HepG2 (cell line): ENCODE data around the gene CLEC16A. TPM values are rescaled to one million over a fixed set of nuclear protein-coding genes. Genes with fewer than 3 reads are reported as not detected.

Source experiments
- EED ChIP-seq: sonication (generic); formaldehyde crosslinking; IDR thresholded peaks from 2 replicates; pipeline ENCODE4 v1.5.0; 2020; ENCODE audit warnings: mild to moderate bottlenecking, missing genetic modification reagents
- HDAC1 ChIP-seq: sonication (generic); formaldehyde crosslinking; IDR thresholded peaks from 2 replicates; pipeline ENCODE4 v1.5.1; 2020; ENCODE audit warnings: mild to moderate bottlenecking, missing genetic modification reagents
- KLF13 ChIP-seq: sonication (generic); formaldehyde crosslinking; IDR thresholded peaks from 2 replicates; pipeline ENCODE4 v1.4.0; 2020; ENCODE audit warnings: mild to moderate bottlenecking, missing genetic modification reagents
- MXD1 ChIP-seq: sonication (generic); formaldehyde crosslinking; IDR thresholded peaks from 2 replicates; pipeline ENCODE4 v1.4.0; 2020; ENCODE audit warnings: mild to moderate bottlenecking, missing genetic modification reagents
- PBX3 ChIP-seq: sonication (generic); formaldehyde crosslinking; IDR thresholded peaks from 2 replicates; pipeline ENCODE4 v1.8.1; 2023; ENCODE audit warnings: missing genetic modification reagents, inconsistent platforms, borderline replicate concordance
- PCBP1 ChIP-seq: fragments of 200-400 bp; formaldehyde crosslinking; IDR thresholded peaks from 2 replicates; pipeline ENCODE4 v1.6.1; 2017; ENCODE audit warnings: mild to moderate bottlenecking, low read depth, low read length, borderline replicate concordance
- TIGD3 ChIP-seq: sonication (generic); formaldehyde crosslinking; IDR thresholded peaks from 2 replicates; pipeline ENCODE4 v1.5.1; 2020; ENCODE audit warnings: mild to moderate bottlenecking, missing genetic modification reagents, borderline replicate concordance
- ZBTB42 ChIP-seq: sonication (generic); formaldehyde crosslinking; IDR thresholded peaks from 2 replicates; pipeline ENCODE4 v1.5.0; 2020; ENCODE audit warnings: mild to moderate bottlenecking, missing genetic modification reagents
- ZFYVE20 ChIP-seq: sonication (generic); formaldehyde crosslinking; IDR thresholded peaks from 2 replicates; pipeline ENCODE4 v1.8.0; 2023; ENCODE audit warnings: low read depth, mild to moderate bottlenecking, moderate library complexity, missing genetic modification reagents, borderline replicate concordance
- ZMYM2 ChIP-seq: sonication (generic); formaldehyde crosslinking; IDR thresholded peaks from 2 replicates; pipeline ENCODE4 v1.8.0; 2022; ENCODE audit warnings: mild to moderate bottlenecking, missing genetic modification reagents
- ZMYM4 ChIP-seq: sonication (generic); formaldehyde crosslinking; IDR thresholded peaks from 2 replicates; pipeline ENCODE4 v1.8.1; 2023; ENCODE audit warnings: mild to moderate bottlenecking, missing genetic modification reagents
- ZNF251 ChIP-seq: sonication (generic); formaldehyde crosslinking; IDR thresholded peaks from 2 replicates; pipeline ENCODE4 v1.9.0; 2021; ENCODE audit warnings: mild to moderate bottlenecking, missing genetic modification reagents
- ZNF280B ChIP-seq: sonication (generic); formaldehyde crosslinking; IDR thresholded peaks from 2 replicates; pipeline ENCODE4 v1.5.0; 2020; ENCODE audit warnings: missing genetic modification reagents, mild to moderate bottlenecking, borderline replicate concordance
- ZNF414 ChIP-seq: sonication (generic); formaldehyde crosslinking; IDR thresholded peaks from 2 replicates; pipeline ENCODE4 v1.5.0; 2020; ENCODE audit warnings: missing genetic modification reagents
- ZNF660 ChIP-seq: sonication (generic); formaldehyde crosslinking; IDR thresholded peaks from 2 replicates; pipeline ENCODE4 v1.5.1; 2020; ENCODE audit warnings: mild to moderate bottlenecking, low read depth, missing genetic modification reagents, borderline replicate concordance
- ZNF678 ChIP-seq: sonication (generic); formaldehyde crosslinking; IDR thresholded peaks from 2 replicates; pipeline ENCODE4 v1.4.0; 2020; ENCODE audit warnings: mild to moderate bottlenecking, missing genetic modification reagents
- polyA plus RNA-seq, 8 experiments: library from polyadenylated mRNA; depleted of rRNA in 3 of 8; stranded (reverse) in 7 of 8; unstranded in 1 of 8; fragments of >200 nt; fragmentation: Illumina TruSeq in 4 of 8; extraction: Trizol in 4 of 8; gene quantifications; 2 replicates each; pipeline versions ENCODE4 v1.2.1 to v1.2.3, GENCODE V29; 2011 to 2016; ENCODE audit warnings: low read depth in 4 of 8, missing spikeins in 1 of 8, mixed read lengths in 1 of 8; ENCODE audit not compliant: insufficient read depth in 1 of 8
- total RNA-seq, 5 experiments: library from RNA; depleted of rRNA; stranded (reverse); fragments of >200 nt; fragmentation: Illumina TruSeq; extraction: Trizol; gene quantifications; 2 replicates each; pipeline ENCODE4 v1.2.3, GENCODE V29; 2016; ENCODE audit warnings: low read depth in 1 of 5
- TF ChIP-seq, protein P1 (sequence below): sonication (generic); formaldehyde crosslinking; IDR thresholded peaks from 2 replicates; pipeline ENCODE4 v1.9.0; 2021; ENCODE audit warnings: missing genetic modification reagents, mild to moderate bottlenecking, borderline replicate concordance
- TF ChIP-seq, protein P2 (sequence below): sonication (generic); formaldehyde crosslinking; IDR thresholded peaks from 2 replicates; pipeline ENCODE4 v1.5.0; 2020; ENCODE audit warnings: mild to moderate bottlenecking, missing genetic modification reagents

CLEC16A gene
- total and polyA plus RNA-seq, 2 of the 13 experiments (the other 11 are each of a cell fraction or from before 2014, with no cell fraction given): 8.5 to 10.3 TPM

DNA sequence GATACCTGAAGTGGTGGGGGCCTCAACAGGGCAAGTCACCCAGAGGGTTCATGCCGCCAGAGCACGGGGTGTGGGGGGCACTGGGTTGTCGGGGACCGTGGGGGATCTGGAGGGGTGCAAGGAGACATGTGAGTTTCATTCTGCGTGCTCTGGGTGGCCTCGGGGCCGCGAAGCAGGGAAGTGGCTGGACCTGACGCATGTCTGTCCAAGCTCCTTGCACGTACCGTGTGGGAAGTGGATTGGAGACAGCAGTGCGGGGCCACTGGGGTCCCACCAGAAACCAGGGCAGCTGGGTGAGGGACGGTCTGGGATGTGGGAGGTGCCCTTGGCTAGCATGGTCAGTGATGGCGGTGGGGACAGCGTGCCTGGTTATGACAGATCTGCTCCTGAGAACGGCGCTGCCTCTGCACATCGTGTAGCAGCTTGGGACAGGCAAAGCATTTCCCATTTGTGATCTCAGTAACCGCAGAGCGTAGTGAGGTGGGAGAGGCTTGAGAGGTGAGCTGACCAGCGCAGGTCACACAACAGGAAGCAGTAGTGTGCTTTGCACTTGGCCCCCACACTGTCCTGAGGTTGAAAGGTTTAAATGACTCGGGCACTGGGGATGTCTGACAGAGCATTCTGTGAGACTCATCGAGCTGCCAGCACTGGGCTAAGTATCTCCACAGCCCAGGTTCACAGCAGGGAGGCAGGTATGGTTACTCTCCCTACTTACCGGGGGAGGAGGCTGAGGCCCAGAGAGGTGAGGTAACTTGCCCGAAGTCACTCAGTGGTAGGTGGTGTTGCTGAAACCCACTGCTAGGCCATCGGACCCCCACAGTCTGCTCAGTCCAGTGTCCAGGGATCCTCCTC is 197.3 kb downstream of the CLEC16A start (continued):
- TF ChIP-seq TIGD3 (CRISPR knock-in tag): no peak
- TF ChIP-seq ZBTB42 (CRISPR knock-in tag): no peak
- 0 out of 2 replicates have a peak, but pooled peaks have one; percentile 19 for TF ChIP-seq PCBP1
- no peak for TF ChIP-seq ZNF678 (CRISPR knock-in tag)
- peak; percentile 48; the same call in 1 of the 2 replicates for TF ChIP-seq ZFYVE20 (CRISPR knock-in tag)
- 0 out of 2 replicates have a peak, but pooled peaks have one; percentile 32 for TF ChIP-seq EED (CRISPR knock-in tag)
- no peak for TF ChIP-seq ZMYM4 (CRISPR knock-in tag)
- no peak for TF ChIP-seq PBX3 (CRISPR knock-in tag)
- no peak for TF ChIP-seq ZMYM2 (CRISPR knock-in tag)
- TF ChIP-seq, protein P1, sequence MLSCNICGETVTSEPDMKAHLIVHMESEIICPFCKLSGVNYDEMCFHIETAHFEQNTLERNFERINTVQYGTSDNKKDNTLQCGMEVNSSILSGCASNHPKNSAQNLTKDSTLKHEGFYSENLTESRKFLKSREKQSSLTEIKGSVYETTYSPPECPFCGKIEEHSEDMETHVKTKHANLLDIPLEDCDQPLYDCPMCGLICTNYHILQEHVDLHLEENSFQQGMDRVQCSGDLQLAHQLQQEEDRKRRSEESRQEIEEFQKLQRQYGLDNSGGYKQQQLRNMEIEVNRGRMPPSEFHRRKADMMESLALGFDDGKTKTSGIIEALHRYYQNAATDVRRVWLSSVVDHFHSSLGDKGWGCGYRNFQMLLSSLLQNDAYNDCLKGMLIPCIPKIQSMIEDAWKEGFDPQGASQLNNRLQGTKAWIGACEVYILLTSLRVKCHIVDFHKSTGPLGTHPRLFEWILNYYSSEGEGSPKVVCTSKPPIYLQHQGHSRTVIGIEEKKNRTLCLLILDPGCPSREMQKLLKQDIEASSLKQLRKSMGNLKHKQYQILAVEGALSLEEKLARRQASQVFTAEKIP: no peak
- TF ChIP-seq MXD1 (CRISPR knock-in tag): 0 out of 2 replicates have a peak, but pooled peaks have one; percentile 16
- no peak for TF ChIP-seq KLF13
- TF ChIP-seq HDAC1 (CRISPR knock-in tag): no peak
- TF ChIP-seq ZNF280B (CRISPR knock-in tag): 0 out of 2 replicates have a peak, but pooled peaks have one; percentile 7
- TF ChIP-seq, protein P2, sequence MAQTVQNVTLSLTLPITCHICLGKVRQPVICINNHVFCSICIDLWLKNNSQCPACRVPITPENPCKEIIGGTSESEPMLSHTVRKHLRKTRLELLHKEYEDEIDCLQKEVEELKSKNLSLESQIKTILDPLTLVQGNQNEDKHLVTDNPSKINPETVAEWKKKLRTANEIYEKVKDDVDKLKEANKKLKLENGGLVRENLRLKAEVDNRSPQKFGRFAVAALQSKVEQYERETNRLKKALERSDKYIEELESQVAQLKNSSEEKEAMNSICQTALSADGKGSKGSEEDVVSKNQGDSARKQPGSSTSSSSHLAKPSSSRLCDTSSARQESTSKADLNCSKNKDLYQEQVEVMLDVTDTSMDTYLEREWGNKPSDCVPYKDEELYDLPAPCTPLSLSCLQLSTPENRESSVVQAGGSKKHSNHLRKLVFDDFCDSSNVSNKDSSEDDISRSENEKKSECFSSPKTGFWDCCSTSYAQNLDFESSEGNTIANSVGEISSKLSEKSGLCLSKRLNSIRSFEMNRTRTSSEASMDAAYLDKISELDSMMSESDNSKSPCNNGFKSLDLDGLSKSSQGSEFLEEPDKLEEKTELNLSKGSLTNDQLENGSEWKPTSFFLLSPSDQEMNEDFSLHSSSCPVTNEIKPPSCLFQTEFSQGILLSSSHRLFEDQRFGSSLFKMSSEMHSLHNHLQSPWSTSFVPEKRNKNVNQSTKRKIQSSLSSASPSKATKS (CRISPR knock-in tag): no peak
- no peak for TF ChIP-seq ZNF251 (CRISPR knock-in tag)
- TF ChIP-seq ZNF414: no peak
- TF ChIP-seq ZNF660 (CRISPR knock-in tag): no peak
